ENCODE measurements around the gene MFNG. TPM values are rescaled to one million over a fixed set of nuclear protein-coding genes. Genes with fewer than 3 reads are reported as not detected.

The MFNG gene
- polyA plus RNA-seq, 1 experiment: not detected

GRCh38 chr22:37440875-37441274, 45.3 kb downstream of the MFNG start:
- no peak for TF ChIP-seq CTCF (IDR thresholded peaks at IDR 0.05; ENCODE audit: insufficient read depth, low read depth, low read length)
- peaks cover 3% of the 10 kb centered on the region; the same call in 1 of the 2 replicates for H3K27me3 ChIP-seq (ENCODE audit: control insufficient read depth, insufficient read depth, low read length)
- no peak overlapping the region for H3K4me3 ChIP-seq (ENCODE audit: low read depth, low read length)
- ChIA-PET CTCF (interaction anchor here (1.5 to 4.4 kb wide), 2 partner anchors 11 to 181 kb away, joined by 3 to 21 read pairs; no protein-coding TSS in a partner anchor), POLR2A (no interaction called here)
- DNase-seq (ENCODE audit: low read depth): no peak
- H3K36me3 ChIP-seq (ENCODE audit: control insufficient read depth, insufficient read depth, low read length): no peaks in the 10 kb centered on the region

GRCh38 chr22:37439347-37439746, 46.8 kb downstream of the MFNG start:
- H3K4me3 ChIP-seq (ENCODE audit: low read depth, low read length): no peak overlapping the region
- 0 out of 2 replicates have a peak, but pooled peaks cover under 1% of the 10 kb centered on the region for H3K27me3 ChIP-seq (ENCODE audit: control insufficient read depth, insufficient read depth, low read length)
- ChIA-PET POLR2A (no interaction called here), CTCF (interaction anchor here (0.7 to 4.4 kb wide), 7 partner anchors 10 to 180 kb away, joined by 3 to 21 read pairs (median 4); no protein-coding TSS in a partner anchor)
- no peaks in the 10 kb centered on the region for H3K36me3 ChIP-seq (ENCODE audit: control insufficient read depth, insufficient read depth, low read length)
- no peak for TF ChIP-seq CTCF (IDR thresholded peaks at IDR 0.05; ENCODE audit: insufficient read depth, low read depth, low read length)
- DNase-seq (ENCODE audit: low read depth): no peak

GRCh38 chr22:37435970-37436603, 50.1 kb downstream of the MFNG start:
- H3K27me3 ChIP-seq (ENCODE audit: control insufficient read depth, insufficient read depth, low read length): no peaks in the 10 kb centered on the region
- TF ChIP-seq CTCF (IDR thresholded peaks at IDR 0.05; ENCODE audit: insufficient read depth, low read depth, low read length): no peak
- ChIA-PET CTCF (interaction anchor here (1.1 kb wide), 1 partner anchor 18 kb away, joined by 4 read pairs; no protein-coding TSS in a partner anchor), POLR2A (no interaction called here)
- H3K4me3 ChIP-seq (ENCODE audit: low read depth, low read length): no peak overlapping the region
- no peaks in the 10 kb centered on the region for H3K36me3 ChIP-seq (ENCODE audit: control insufficient read depth, insufficient read depth, low read length)
- DNase-seq (ENCODE audit: low read depth): no peak

- TF ChIP-seq CTCF (IDR thresholded peaks at IDR 0.05; ENCODE audit: insufficient read depth, low read depth, low read length): no peak
- CTCF ChIA-PET: interaction anchor here (1.4 to 7.6 kb wide), 2 partner anchors 111 to 174 kb away, joined by 6 to 196 read pairs; no protein-coding TSS in a partner anchor
- DNase-seq (ENCODE audit: low read depth): no peak
- Histone ChIP-seq H3K4me3 (ENCODE audit: low read depth, low read length) (no peak overlapping the region), H3K36me3 (ENCODE audit: control insufficient read depth, insufficient read depth, low read length) (no peaks in the 10 kb centered on the region), H3K27me3 (ENCODE audit: control insufficient read depth, insufficient read depth, low read length) (no peaks in the 10 kb centered on the region)
- POLR2A ChIA-PET: no interaction called here
Observed at GRCh38 chr22:37433786-37434185, 52.4 kb downstream of the MFNG start.

GRCh38 chr22:37432708-37433054, 53.5 kb downstream of the MFNG start:
- ChIA-PET POLR2A (no interaction called here), CTCF (interaction anchor here (1.0 to 7.6 kb wide), 5 partner anchors 15 to 172 kb away, joined by 3 to 196 read pairs (median 3); no protein-coding TSS in a partner anchor)
- Histone ChIP-seq H3K4me3 (ENCODE audit: low read depth, low read length) (no peak overlapping the region), H3K36me3 (ENCODE audit: control insufficient read depth, insufficient read depth, low read length) (no peaks in the 10 kb centered on the region), H3K27me3 (ENCODE audit: control insufficient read depth, insufficient read depth, low read length) (0 out of 2 replicates have a peak, but pooled peaks cover 3% of the 10 kb centered on the region)
- no peak for TF ChIP-seq CTCF (IDR thresholded peaks at IDR 0.05; ENCODE audit: insufficient read depth, low read depth, low read length)
- DNase-seq (ENCODE audit: low read depth): no peak

Measured in BJ (cell line).